WI38 (cell line): ENCODE measurements around the gene PDGFD.

ENCODE experiments used
- H3K4me3 ChIP-seq: 2 replicates; pipeline ENCODE4 v1.5.1; 2011; ENCODE audit warnings: low read depth, mild to moderate bottlenecking, control low read depth, low read length
- TF ChIP-seq, protein P1 (sequence below): IDR thresholded peaks from 2 replicates; pipeline ENCODE4 v1.5.1; 2012; ENCODE audit warnings: low read depth, mild to moderate bottlenecking, control low read depth, low read length

PDGFD gene

DNA sequence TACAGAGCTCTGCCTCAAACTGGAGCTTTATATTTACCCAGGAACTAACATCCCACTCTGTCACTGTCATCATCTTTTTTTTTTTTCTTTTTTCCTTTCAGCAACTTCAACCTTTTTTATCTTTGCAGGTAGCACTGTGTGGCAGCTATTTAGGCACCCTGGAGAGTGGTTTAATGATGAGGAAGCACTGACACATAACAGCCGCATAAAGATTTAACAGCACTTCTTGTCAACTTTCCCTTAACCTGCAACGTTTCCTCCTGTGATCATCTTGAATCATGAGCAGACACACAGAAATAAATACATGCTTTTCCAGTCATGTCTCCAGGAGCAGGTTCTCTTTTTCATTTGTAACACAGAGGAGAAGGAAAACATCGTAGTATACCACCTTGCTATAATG, 34.8 kb downstream of the PDGFD start:
- H3K4me3 ChIP-seq, result no peak overlapping the region
- TF ChIP-seq, protein P1, sequence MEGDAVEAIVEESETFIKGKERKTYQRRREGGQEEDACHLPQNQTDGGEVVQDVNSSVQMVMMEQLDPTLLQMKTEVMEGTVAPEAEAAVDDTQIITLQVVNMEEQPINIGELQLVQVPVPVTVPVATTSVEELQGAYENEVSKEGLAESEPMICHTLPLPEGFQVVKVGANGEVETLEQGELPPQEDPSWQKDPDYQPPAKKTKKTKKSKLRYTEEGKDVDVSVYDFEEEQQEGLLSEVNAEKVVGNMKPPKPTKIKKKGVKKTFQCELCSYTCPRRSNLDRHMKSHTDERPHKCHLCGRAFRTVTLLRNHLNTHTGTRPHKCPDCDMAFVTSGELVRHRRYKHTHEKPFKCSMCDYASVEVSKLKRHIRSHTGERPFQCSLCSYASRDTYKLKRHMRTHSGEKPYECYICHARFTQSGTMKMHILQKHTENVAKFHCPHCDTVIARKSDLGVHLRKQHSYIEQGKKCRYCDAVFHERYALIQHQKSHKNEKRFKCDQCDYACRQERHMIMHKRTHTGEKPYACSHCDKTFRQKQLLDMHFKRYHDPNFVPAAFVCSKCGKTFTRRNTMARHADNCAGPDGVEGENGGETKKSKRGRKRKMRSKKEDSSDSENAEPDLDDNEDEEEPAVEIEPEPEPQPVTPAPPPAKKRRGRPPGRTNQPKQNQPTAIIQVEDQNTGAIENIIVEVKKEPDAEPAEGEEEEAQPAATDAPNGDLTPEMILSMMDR, result no peak

DNA sequence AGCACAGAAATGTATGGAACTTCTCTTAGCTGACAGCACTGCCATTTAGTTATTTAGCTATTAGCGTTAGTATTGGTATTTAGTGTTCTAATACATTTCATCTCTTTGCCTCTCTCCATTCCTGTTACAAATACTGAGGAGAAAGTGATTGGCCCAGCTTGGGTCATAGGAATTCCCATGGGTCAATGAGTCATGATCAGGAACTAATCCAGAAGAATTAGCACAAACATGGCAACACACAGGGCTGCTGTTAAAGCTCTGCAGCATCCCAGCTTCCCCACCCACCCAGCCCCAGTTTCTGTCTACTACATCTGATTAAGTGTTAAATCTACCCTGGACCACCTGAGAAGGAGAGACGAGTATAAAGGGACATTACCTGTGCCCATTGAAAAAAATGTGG, 36.1 kb downstream of the PDGFD start:
- no peak overlapping the region for H3K4me3 ChIP-seq
- TF ChIP-seq, protein P1, result no peak

DNA sequence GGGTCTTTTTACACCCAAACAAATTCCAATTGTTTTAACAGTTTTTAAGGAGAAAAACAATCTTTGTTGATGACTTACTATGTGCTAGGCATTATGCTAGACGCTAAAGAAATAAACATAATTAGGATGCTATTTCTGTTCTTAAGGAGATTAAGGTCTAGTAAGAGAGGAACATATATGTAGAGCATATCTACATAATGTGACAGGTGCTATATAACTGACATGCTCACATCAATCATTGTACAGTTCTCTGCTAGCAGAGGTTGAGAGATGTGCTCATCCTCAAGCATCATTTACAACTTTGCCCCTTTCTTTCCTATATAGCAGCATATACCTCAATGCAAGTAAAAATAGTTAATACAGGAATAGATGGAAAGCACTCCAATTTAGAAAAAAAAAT, 37.5 kb downstream of the PDGFD start:
- TF ChIP-seq, protein P1, result no peak

DNA sequence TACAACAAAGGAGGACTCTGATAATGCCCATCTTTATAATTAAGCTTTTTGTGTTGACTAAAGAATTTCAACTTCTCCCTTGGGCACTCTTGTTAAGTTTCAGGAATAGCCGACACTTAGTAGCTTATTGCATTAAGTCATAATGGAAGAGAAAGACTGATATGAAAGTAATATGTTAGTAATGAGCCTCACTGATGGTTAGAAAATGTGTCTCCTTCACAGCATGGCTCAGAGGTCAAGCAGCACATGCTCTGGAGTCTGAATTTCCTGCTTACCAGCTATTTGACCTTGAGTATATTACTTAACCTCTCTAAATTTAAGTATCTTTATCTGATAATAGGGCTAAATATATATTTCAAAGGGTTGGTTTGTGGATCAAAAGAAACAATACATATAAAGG, 39.0 kb downstream of the PDGFD start:
- H3K4me3 ChIP-seq, result no peak overlapping the region
- TF ChIP-seq, protein P1, result no peak

More for the DNA sequence above, 37.5 kb downstream of the PDGFD start:
- H3K4me3 ChIP-seq, result no peak overlapping the region

DNA sequence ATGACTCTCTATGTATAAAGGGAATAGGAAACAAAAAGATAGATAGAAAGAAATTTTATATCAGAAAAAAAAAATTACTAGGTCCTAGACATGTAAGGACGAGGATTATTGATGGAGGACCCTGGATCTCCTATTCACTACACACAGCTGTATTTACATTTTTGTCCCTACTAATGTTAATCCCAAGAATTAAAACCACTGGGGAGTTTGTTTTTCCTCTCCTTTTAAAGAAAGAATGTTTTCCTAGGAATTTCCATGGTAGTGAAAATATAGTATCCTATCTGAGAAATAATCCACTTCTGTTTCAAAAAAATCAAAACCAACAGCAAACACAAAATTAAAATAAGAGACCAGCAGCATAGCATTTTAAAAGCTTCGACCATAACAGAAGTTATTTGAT, 41.1 kb downstream of the PDGFD start:
- H3K4me3 ChIP-seq, result no peak overlapping the region
- TF ChIP-seq, protein P1, result no peak

DNA sequence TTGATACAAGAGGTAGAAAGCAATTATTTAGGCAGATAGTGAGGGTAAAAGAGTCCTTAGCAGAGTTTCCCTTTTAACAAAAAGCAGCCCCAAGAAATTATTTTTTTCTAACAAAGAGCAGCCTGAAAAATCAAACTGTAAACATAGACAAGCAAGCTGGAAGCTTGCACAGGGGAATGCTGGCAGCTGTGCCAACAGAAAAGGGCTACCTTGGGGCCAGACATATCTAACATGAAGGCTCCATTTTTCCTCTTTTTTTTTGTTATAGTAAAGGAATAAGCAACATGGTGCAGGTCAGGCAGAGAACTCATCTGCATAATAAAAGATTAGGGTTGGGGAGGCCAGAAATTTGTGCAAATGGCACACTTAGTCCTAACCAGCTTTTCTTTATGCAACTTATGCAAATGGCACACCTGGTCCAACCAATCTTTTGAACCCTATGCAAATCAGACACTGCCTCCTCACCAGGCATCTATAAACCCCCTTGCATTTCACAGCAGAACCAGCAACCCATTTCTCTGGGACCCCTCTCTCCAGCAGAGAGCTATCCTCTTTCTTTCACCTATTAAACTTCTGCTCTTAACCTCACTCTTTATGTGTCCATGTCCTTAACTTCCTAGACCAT, 41.8 kb downstream of the PDGFD start:
- TF ChIP-seq, protein P1, result no peak
- no peak overlapping the region for H3K4me3 ChIP-seq

DNA sequence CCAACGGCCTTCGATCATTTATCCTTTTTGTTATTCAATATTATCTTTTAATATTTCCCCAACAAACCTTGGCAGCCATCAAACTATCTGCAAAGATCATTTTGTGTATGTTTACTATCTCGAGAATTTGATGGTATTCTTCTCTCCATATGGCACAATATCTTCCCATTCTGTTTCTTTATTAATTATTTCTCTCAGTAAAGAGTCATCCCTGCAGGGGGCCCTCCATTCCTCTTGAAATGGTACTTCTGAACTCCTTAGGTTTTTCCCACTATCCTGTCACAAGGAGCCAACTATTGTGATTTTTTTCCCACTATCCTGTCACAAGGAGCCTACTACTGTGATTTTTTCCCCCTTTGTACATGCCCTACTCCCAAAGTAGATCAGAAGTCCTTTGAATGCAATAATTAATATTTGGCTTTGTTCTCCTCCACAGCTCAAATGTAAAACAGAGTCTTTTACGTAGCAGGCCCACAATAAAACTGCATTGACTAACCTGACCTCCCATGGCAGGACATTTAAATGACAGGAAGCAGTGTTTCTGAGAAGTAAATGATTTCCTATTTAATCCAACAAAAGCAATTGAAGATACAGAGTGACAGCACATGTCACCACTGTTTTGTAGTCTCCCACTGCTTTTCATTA, 43.3 kb downstream of the PDGFD start:
- H3K4me3 ChIP-seq, result no peak overlapping the region
- TF ChIP-seq, protein P1, result no peak
